A673 (cell line): ENCODE data around the gene C3.

Experiments used
- EZH2 ChIP-seq: fragments of 200-600 bp; sonication (generic); IDR thresholded peaks from 2 replicates; pipeline ENCODE4 v1.6.1; 2017; ENCODE audit warnings: borderline replicate concordance, low read depth, mild to moderate bottlenecking, mixed read lengths, antibody characterized with exemption, low read length; ENCODE audit not compliant: poor library complexity, severe bottlenecking
- TF ChIP-seq, protein P1 (sequence below): fragments of 300-800, 200-600 bp; sonication (generic); conservative IDR thresholded peaks from 2 replicates; pipeline ENCODE4 v1.5.1; 2017; ENCODE audit warnings: low read depth, mild to moderate bottlenecking, antibody characterized with exemption, low read length, moderate library complexity, mixed read lengths

DNA sequence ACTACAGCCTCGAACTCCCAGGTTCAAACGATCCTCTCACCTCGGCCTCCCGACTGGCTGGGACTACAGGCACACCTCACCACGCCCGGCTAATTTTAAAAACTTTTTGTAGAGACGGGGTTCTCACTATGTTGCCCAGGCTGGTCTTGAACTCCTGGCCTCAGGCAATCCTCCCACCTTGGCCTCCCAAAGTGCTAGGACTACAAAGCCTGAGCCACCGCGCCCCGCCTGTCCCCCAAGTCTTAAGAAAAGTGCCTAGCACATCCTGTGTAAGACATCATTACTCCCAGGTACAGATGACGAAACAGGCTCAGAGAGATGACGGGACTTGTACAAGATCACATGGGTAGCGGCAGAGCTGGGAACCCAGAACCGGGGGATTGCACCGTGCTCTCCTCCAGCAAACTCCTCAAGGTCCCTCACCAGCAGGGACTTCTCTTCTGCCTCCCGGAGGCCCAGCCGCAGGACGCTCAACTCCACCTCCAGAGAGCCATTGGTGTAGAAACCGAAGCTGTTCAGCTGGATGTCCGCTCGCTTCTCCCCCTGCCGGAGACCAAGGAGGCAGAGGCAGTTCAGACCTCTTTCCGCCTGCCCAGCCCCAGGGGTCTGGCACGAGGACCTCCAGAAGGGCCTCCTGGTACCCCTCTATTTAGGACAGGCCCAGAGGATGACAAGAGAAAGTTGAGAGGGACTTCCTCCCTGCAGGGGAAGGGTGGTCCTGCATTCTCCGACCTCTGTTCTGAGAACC is 15.9 kb upstream of the C3 start:
- TF ChIP-seq, protein P1, sequence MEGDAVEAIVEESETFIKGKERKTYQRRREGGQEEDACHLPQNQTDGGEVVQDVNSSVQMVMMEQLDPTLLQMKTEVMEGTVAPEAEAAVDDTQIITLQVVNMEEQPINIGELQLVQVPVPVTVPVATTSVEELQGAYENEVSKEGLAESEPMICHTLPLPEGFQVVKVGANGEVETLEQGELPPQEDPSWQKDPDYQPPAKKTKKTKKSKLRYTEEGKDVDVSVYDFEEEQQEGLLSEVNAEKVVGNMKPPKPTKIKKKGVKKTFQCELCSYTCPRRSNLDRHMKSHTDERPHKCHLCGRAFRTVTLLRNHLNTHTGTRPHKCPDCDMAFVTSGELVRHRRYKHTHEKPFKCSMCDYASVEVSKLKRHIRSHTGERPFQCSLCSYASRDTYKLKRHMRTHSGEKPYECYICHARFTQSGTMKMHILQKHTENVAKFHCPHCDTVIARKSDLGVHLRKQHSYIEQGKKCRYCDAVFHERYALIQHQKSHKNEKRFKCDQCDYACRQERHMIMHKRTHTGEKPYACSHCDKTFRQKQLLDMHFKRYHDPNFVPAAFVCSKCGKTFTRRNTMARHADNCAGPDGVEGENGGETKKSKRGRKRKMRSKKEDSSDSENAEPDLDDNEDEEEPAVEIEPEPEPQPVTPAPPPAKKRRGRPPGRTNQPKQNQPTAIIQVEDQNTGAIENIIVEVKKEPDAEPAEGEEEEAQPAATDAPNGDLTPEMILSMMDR: peak; percentile 64
- no peak for TF ChIP-seq EZH2
